Measurements from ENCODE around the gene SH3PXD2A.

The SH3PXD2A gene

GRCh38 chr10:103727546-103727963 lies 127.8 kb downstream of the SH3PXD2A start:
- no peak for TF ChIP-seq CTCF (IDR thresholded peaks at IDR 0.05; ENCODE audit: low read depth, low read length)
- H3K4me3 ChIP-seq (ENCODE audit: low read depth, low read length), result no peak overlapping the region
- in situ Hi-C loops (cut with HindIII; ENCODE audit: low sequenced_read_pairs), result no loop called here
- no peak for DNase-seq (ENCODE audit: low read depth, low spot score)

GRCh38 chr10:103726637-103727036 lies 128.7 kb downstream of the SH3PXD2A start:
- in situ Hi-C loops (cut with HindIII; ENCODE audit: low sequenced_read_pairs), result no loop called here
- no peak for DNase-seq (ENCODE audit: low read depth, low spot score)
- TF ChIP-seq CTCF (IDR thresholded peaks at IDR 0.05; ENCODE audit: low read depth, low read length), result no peak
- no peak overlapping the region for H3K4me3 ChIP-seq (ENCODE audit: low read depth, low read length)

- TF ChIP-seq CTCF (IDR thresholded peaks at IDR 0.05; ENCODE audit: low read depth, low read length), result no peak
- in situ Hi-C loops (cut with HindIII; ENCODE audit: low sequenced_read_pairs), result no loop called here
- H3K4me3 ChIP-seq (ENCODE audit: low read depth, low read length), result no peak overlapping the region
- no peak for DNase-seq (ENCODE audit: low read depth, low spot score)
Observed at GRCh38 chr10:103725242-103725641, 130.1 kb downstream of the SH3PXD2A start.

GRCh38 chr10:103724771-103725170 lies 130.6 kb downstream of the SH3PXD2A start:
- TF ChIP-seq CTCF (IDR thresholded peaks at IDR 0.05; ENCODE audit: low read depth, low read length), result no peak
- no peak for DNase-seq (ENCODE audit: low read depth, low spot score)
- H3K4me3 ChIP-seq (ENCODE audit: low read depth, low read length), result no peak overlapping the region
- in situ Hi-C loops (cut with HindIII; ENCODE audit: low sequenced_read_pairs), result no loop called here

- no peak for DNase-seq (ENCODE audit: low read depth, low spot score)
- no peak overlapping the region for H3K4me3 ChIP-seq (ENCODE audit: low read depth, low read length)
- no peak for TF ChIP-seq CTCF (IDR thresholded peaks at IDR 0.05; ENCODE audit: low read depth, low read length)
- in situ Hi-C loops (cut with HindIII; ENCODE audit: low sequenced_read_pairs), result no loop called here
Observed at GRCh38 chr10:103724074-103724473, 131.3 kb downstream of the SH3PXD2A start.

GRCh38 chr10:103723557-103723956 lies 131.8 kb downstream of the SH3PXD2A start:
- no peak overlapping the region for H3K4me3 ChIP-seq (ENCODE audit: low read depth, low read length)
- DNase-seq (ENCODE audit: low read depth, low spot score), result no peak
- no peak for TF ChIP-seq CTCF (IDR thresholded peaks at IDR 0.05; ENCODE audit: low read depth, low read length)
- in situ Hi-C loops (cut with HindIII; ENCODE audit: low sequenced_read_pairs), result no loop called here

GRCh38 chr10:103722632-103723031 lies 132.7 kb downstream of the SH3PXD2A start:
- H3K4me3 ChIP-seq (ENCODE audit: low read depth, low read length), result no peak overlapping the region
- no peak for TF ChIP-seq CTCF (IDR thresholded peaks at IDR 0.05; ENCODE audit: low read depth, low read length)
- in situ Hi-C loops (cut with HindIII; ENCODE audit: low sequenced_read_pairs), result no loop called here
- no peak for DNase-seq (ENCODE audit: low read depth, low spot score)
